ENCODE data around the gene ZBTB46. TPM values are rescaled to one million over a fixed set of nuclear protein-coding genes. Genes with fewer than 3 reads are reported as not detected.
A peak's percentile ranks its signal among the peaks of the same experiment; 100 is the strongest.

Gene ZBTB46
- total RNA-seq, 4 donors from 2014 or later: 11.1 to 65.3 (median 17.8) TPM

- peak; percentile 79 for DNase-seq (ENCODE audit: low spot score)
- peak; percentile 82 for ATAC-seq (ENCODE audit: low FRiP score)
- no peak for TF ChIP-seq CTCF (IDR thresholded peaks at IDR 0.05)
Measured at GRCh38 chr20:63835021-63835858, 4.2 kb upstream of the ZBTB46 start.

GRCh38 chr20:63834491-63834880 is 3.4 kb upstream of the ZBTB46 start:
- TF ChIP-seq CTCF (IDR thresholded peaks at IDR 0.05): no peak
- DNase-seq (ENCODE audit: low spot score) (no peak), ATAC-seq (ENCODE audit: low FRiP score) (no peak)

- no peak for TF ChIP-seq CTCF (IDR thresholded peaks at IDR 0.05)
- ATAC-seq (ENCODE audit: low FRiP score): no peak
- DNase-seq (ENCODE audit: low spot score): no peak
Measured at GRCh38 chr20:63833776-63834490, 2.9 kb upstream of the ZBTB46 start.

- no peak for DNase-seq (ENCODE audit: low spot score)
- peak; percentile 63 for ATAC-seq (ENCODE audit: low FRiP score)
- TF ChIP-seq CTCF (IDR thresholded peaks at IDR 0.05): no peak
Measured at GRCh38 chr20:63831993-63832686, 1.1 kb upstream of the ZBTB46 start.

- no peak for TF ChIP-seq CTCF (IDR thresholded peaks at IDR 0.05)
- DNase-seq (ENCODE audit: low spot score): no peak
- ATAC-seq (ENCODE audit: low FRiP score): no peak
Measured at GRCh38 chr20:63831646-63831992, 555 bp upstream of the ZBTB46 start.

- ATAC-seq (ENCODE audit: low FRiP score) (no peak), DNase-seq (ENCODE audit: low spot score) (no peak)
- no peak for TF ChIP-seq CTCF (IDR thresholded peaks at IDR 0.05)
Measured at GRCh38 chr20:63829945-63830835, 874 bp downstream of the ZBTB46 start.
